Loucy (cell line): ENCODE data around the gene PTGER3.

Experiments
- CTCF ChIP-seq: fragments of 200-600 bp; sonication (generic); conservative IDR thresholded peaks from 2 replicates; pipeline ENCODE4 v1.5.1; 2014; ENCODE audit warnings: mild to moderate bottlenecking, antibody characterized with exemption, low read length
- EZH2phosphoT487 ChIP-seq: fragments of 200-600 bp; IDR thresholded peaks from 2 replicates; pipeline ENCODE4 v1.6.1; 2018; ENCODE audit warnings: antibody characterized with exemption, mild to moderate bottlenecking, moderate library complexity, borderline replicate concordance

DNA sequence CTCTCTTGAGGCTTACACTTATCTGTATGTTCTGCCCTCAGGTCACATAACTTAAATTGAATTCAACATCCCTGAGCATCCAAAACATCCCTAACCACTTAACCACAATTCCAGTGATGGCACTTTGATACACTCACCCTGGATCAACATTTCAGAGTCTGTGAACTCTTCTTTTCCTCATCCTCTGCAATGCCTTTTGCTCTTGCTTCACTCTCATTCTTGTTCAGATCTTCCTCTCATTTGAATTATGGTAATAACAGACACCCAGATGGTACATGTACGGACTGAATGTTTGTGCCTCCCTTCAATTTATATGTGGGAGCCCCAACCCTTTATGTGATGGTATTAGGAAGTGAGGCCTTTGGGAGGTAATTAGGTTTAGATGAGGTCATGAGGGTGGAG, 33.4 kb downstream of the PTGER3 start:
- no peak for TF ChIP-seq CTCF
- no peak for TF ChIP-seq EZH2phosphoT487
